ENCODE results near the gene MAML3.
"Not testable (repeated sequence)": the region's sequence is repeated elsewhere in the genome, so short reads cannot be mapped to it uniquely, and the experiment has no call there.

The MAML3 gene

DNA sequence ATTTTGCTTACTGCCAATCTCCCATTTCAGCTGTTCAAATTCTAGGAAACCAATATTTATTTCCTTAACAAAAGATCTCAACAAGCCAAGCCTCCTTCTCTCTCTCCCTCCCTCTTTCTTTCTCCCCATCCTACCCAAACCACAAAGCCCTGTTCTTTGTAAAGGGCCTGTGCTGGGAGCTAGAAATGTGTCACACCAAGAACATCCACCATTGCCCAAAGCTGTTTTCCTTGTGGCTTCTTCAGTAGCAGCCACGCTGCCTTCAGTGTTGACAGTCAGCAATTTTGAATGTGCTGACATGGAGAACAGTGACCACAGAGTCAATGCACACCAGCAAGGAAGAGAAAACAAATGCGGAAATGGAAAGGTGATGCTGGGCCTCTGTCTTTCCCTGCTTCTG lies 203.0 kb downstream of the MAML3 start:
- Histone ChIP-seq H2AFZ (ENCODE audit: low read depth, low read length) (no peak overlapping the region), H3K27me3 (ENCODE audit: low read depth, low read length) (peaks cover 22% of the 10 kb centered on the region), H3K9me3 (ENCODE audit: insufficient read depth, low read length) (no peaks in the 10 kb centered on the region), H4K20me1 (ENCODE audit: insufficient read depth, low read length) (no peaks in the 10 kb centered on the region), H3K4me2 (ENCODE audit: low read length) (no peak overlapping the region), H3K4me1 (ENCODE audit: low read length) (peaks cover 6% of the 10 kb centered on the region), H3K4me3 (ENCODE audit: low read length) (no peak overlapping the region), H3K27ac (ENCODE audit: low read length) (no peak overlapping the region), H3K79me2 (ENCODE audit: low read length) (no peaks in the 10 kb centered on the region), H3K9ac (ENCODE audit: low read length) (no peak overlapping the region), H3K36me3 (replicated peaks; ENCODE audit: low read depth, low read length) (no peaks in the 10 kb centered on the region)
- TF ChIP-seq, protein P1, sequence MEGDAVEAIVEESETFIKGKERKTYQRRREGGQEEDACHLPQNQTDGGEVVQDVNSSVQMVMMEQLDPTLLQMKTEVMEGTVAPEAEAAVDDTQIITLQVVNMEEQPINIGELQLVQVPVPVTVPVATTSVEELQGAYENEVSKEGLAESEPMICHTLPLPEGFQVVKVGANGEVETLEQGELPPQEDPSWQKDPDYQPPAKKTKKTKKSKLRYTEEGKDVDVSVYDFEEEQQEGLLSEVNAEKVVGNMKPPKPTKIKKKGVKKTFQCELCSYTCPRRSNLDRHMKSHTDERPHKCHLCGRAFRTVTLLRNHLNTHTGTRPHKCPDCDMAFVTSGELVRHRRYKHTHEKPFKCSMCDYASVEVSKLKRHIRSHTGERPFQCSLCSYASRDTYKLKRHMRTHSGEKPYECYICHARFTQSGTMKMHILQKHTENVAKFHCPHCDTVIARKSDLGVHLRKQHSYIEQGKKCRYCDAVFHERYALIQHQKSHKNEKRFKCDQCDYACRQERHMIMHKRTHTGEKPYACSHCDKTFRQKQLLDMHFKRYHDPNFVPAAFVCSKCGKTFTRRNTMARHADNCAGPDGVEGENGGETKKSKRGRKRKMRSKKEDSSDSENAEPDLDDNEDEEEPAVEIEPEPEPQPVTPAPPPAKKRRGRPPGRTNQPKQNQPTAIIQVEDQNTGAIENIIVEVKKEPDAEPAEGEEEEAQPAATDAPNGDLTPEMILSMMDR (IDR thresholded peaks at IDR 0.05; ENCODE audit: low read depth, low read length), result no peak
- TF ChIP-seq EZH2phosphoT487 (IDR thresholded peaks at IDR 0.05; ENCODE audit: low read depth), result no peak

GRCh38 chr4:139950568-139950967 lies 203.4 kb downstream of the MAML3 start:
- Histone ChIP-seq H3K4me1 (ENCODE audit: low read length) (peaks cover 6% of the 10 kb centered on the region), H4K20me1 (ENCODE audit: insufficient read depth, low read length) (no peaks in the 10 kb centered on the region), H3K9me3 (ENCODE audit: insufficient read depth, low read length) (no peaks in the 10 kb centered on the region), H2AFZ (ENCODE audit: low read depth, low read length) (no peak overlapping the region), H3K9ac (ENCODE audit: low read length) (no peak overlapping the region), H3K27ac (ENCODE audit: low read length) (no peak overlapping the region), H3K4me2 (ENCODE audit: low read length) (no peak overlapping the region), H3K27me3 (ENCODE audit: low read depth, low read length) (peaks cover 21% of the 10 kb centered on the region), H3K36me3 (replicated peaks; ENCODE audit: low read depth, low read length) (no peaks in the 10 kb centered on the region), H3K79me2 (ENCODE audit: low read length) (no peaks in the 10 kb centered on the region), H3K4me3 (ENCODE audit: low read length) (no peak overlapping the region)
- TF ChIP-seq, protein P1 (IDR thresholded peaks at IDR 0.05; ENCODE audit: low read depth, low read length), result no peak
- no peak for TF ChIP-seq EZH2phosphoT487 (IDR thresholded peaks at IDR 0.05; ENCODE audit: low read depth)

DNA sequence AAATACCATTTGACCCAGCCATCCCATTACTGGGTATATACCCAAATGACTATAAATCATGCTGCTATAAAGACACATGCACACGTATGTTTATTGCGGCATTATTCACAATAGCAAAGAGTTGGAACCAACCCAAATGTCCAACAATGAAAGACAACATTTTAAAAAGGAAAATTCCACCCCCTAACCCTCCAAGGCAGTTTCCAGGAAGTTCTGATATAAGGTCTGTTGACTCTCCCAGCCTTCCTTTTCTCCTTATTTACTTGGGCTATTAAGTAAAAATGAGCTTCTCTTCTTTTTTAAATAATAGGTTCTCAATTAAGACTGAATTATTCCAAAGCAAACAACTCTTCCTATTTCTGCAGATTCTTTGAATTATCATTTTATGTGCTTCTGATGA lies 209.1 kb downstream of the MAML3 start:
- H3K79me2 ChIP-seq (ENCODE audit: low read length); H3K36me3 ChIP-seq (replicated peaks; ENCODE audit: low read depth, low read length); H3K27ac ChIP-seq (ENCODE audit: low read length); H2AFZ ChIP-seq (ENCODE audit: low read depth, low read length); H3K4me1 ChIP-seq (ENCODE audit: low read length); H3K4me3 ChIP-seq (ENCODE audit: low read length); H3K27me3 ChIP-seq (ENCODE audit: low read depth, low read length); H3K4me2 ChIP-seq (ENCODE audit: low read length); H3K9ac ChIP-seq (ENCODE audit: low read length); H4K20me1 ChIP-seq (ENCODE audit: insufficient read depth, low read length); H3K9me3 ChIP-seq (ENCODE audit: insufficient read depth, low read length): not testable (repeated sequence)

- H3K9ac ChIP-seq (ENCODE audit: low read length), result no peak overlapping the region
- H2AFZ ChIP-seq (ENCODE audit: low read depth, low read length), result no peak overlapping the region
- no peaks in the 10 kb centered on the region for H4K20me1 ChIP-seq (ENCODE audit: insufficient read depth, low read length)
- TF ChIP-seq, protein P1 (IDR thresholded peaks at IDR 0.05; ENCODE audit: low read depth, low read length), result no peak
- no peak for TF ChIP-seq EZH2phosphoT487 (IDR thresholded peaks at IDR 0.05; ENCODE audit: low read depth)
- no peaks in the 10 kb centered on the region for H3K9me3 ChIP-seq (ENCODE audit: insufficient read depth, low read length)
- H3K27me3 ChIP-seq (ENCODE audit: low read depth, low read length), result no peaks in the 10 kb centered on the region; the same call in 1 of the 2 replicates
- H3K4me3 ChIP-seq (ENCODE audit: low read length), result no peak overlapping the region
- H3K4me2 ChIP-seq (ENCODE audit: low read length), result no peak overlapping the region
- no peaks in the 10 kb centered on the region for H3K36me3 ChIP-seq (replicated peaks; ENCODE audit: low read depth, low read length)
- no peak overlapping the region for H3K27ac ChIP-seq (ENCODE audit: low read length)
- H3K4me1 ChIP-seq (ENCODE audit: low read length), result peaks cover 6% of the 10 kb centered on the region
- no peaks in the 10 kb centered on the region for H3K79me2 ChIP-seq (ENCODE audit: low read length)
Observed at GRCh38 chr4:139943277-139943676, 210.7 kb downstream of the MAML3 start.

GRCh38 chr4:139942241-139942640 lies 211.7 kb downstream of the MAML3 start:
- no peak overlapping the region for H3K4me2 ChIP-seq (ENCODE audit: low read length)
- H3K4me1 ChIP-seq (ENCODE audit: low read length), result peaks cover 6% of the 10 kb centered on the region
- H3K79me2 ChIP-seq (ENCODE audit: low read length), result no peaks in the 10 kb centered on the region
- H3K9me3 ChIP-seq (ENCODE audit: insufficient read depth, low read length), result no peaks in the 10 kb centered on the region
- no peak overlapping the region for H3K9ac ChIP-seq (ENCODE audit: low read length)
- H2AFZ ChIP-seq (ENCODE audit: low read depth, low read length), result no peak overlapping the region
- no peaks in the 10 kb centered on the region for H4K20me1 ChIP-seq (ENCODE audit: insufficient read depth, low read length)
- H3K27ac ChIP-seq (ENCODE audit: low read length), result no peak overlapping the region
- H3K4me3 ChIP-seq (ENCODE audit: low read length), result no peak overlapping the region
- TF ChIP-seq EZH2phosphoT487 (IDR thresholded peaks at IDR 0.05; ENCODE audit: low read depth), result no peak
- TF ChIP-seq, protein P1 (IDR thresholded peaks at IDR 0.05; ENCODE audit: low read depth, low read length), result no peak
- no peaks in the 10 kb centered on the region; the same call in 1 of the 2 replicates for H3K27me3 ChIP-seq (ENCODE audit: low read depth, low read length)
- no peaks in the 10 kb centered on the region for H3K36me3 ChIP-seq (replicated peaks; ENCODE audit: low read depth, low read length)
